ENCODE results near the gene CNN3.
"Not testable (repeated sequence)": the region's sequence is repeated elsewhere in the genome, so short reads cannot be mapped to it uniquely, and the experiment has no call there.

The CNN3 gene

DNA sequence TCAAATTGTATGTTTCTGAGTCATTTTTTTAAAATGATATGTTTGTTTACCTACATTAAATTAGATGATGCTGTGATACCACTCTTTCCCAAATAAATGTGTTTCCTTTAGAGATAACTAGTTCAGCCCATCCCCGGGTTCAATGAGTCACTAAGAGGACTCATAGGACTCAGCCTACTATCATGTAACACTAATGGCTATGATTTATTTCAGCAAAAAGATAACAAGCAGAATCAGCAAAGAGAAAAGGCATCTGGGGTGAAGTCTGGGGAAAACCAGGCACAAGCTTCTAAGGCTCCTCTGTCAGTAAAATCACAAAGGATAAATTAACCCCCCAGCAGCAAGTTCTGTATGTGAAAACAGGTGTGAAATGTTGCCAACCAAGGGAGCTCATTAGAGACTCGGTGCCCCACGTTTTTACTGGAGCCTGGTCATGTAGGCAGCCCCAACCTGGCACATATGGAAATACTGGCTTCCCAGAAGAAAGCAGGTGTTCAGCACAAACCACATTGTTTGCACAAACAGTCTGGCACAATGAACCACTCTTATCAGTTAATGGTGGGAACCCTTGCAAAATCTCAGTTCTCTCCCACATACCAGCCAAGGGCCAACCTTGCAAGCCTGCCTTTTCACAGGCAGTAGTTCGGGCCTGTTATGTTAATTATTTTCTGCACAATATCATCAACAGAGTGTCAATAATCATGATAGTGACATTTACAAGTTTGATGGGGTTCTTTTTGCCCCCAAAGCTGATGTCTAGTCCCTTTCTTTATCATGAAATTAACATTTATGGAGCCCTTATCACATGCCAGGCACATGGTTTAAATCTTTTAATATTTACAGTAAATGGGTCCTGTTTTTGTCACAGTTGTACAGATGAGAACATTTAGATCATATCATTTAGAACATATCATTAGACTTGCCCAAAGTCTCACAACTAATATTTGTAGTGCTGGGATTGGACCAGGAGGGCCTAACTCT lies 23.1 kb upstream of the CNN3 start:
- DNase-seq, result no peak

DNA sequence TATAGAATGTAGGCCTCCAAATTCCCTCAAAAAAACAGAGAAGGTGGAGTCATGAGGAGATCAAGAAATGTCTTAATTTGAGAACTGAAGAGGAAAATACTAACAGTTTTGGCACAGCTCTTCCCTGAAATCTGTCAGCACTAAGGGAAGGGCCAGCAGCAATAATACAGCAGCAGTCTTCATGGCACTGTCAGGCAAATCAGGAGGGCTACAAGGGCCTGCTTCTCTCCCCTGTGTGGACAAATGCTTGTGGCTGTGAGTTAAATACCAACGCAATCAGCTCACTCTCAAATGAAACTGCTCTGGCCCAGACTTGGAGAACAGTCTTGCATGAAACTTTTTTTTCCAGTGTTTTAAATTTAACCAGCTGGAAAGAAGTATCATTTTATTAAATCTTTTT lies 20.5 kb upstream of the CNN3 start:
- peak; percentile 55 for DNase-seq

GRCh38 chr1:94946886-94947285 lies 20.0 kb upstream of the CNN3 start:
- DNase-seq, result no peak

DNA sequence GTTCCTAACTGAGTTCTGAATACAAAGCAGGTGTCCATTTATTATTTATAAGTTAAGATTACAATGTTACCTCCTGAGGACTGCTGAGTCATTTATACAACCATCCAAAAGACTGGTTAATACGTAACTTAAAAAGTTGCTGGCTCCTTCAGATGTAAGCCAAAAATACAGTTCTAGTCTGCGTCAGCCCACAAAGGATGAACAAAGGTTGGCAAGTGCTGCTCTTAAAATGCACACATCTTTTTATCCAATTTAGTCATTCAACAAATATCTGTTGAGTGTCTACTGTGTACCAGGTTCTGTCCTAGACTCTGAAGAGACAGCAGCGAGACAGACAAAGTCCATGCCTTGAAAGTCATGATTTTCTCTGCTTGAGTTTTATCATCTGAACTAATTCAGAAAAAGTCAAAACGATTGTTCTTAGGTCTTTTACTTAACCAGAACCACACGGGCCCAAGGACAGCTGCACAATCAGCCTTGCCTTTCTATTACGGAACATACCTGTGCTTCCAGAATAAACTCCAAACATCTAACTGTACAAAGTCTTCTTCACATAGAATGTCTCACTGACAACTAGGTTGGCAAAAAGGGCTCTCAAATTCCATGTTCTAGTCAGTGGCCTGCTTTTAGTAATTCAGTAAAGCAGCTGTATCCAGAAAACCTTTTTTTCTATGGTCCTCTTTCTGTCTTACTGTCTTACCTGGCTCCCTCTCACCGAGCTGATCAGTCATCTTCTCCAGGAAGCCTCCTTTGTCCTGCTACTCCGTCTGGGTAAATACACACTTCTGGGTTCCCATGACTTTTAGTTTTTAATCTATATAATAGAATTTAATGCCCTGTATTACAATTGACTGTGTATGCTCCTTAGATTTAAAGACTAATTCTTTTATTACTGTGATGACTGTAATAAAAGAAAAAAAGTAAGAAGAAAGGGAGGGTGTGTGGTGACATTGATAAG lies 15.5 kb upstream of the CNN3 start:
- no peak for DNase-seq

DNA sequence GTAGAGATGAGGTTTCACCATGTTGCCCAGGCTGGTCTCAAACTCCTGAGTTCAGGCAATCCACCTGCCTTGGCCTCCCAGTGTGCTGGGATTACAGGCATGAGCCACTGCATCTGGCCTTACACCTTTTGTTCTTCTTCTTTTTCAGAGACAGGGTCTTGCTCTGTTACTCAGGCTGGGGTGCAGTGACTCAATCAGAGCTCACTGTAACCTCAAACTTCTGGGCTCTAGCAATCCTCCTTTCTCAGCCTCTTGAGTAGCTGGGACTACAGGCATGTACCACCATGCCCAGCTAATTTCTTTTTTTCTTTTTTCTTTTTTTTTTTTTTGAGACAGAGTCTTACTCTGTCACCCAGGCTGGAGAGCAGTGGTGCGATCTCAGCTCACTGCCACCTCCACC lies 14.6 kb upstream of the CNN3 start:
- DNase-seq, result not testable (repeated sequence)

- DNase-seq, result no peak
Observed at GRCh38 chr1:94940738-94941137, 13.8 kb upstream of the CNN3 start.

- DNase-seq, result no peak
Observed at GRCh38 chr1:94937820-94938219, 10.9 kb upstream of the CNN3 start.

DNA sequence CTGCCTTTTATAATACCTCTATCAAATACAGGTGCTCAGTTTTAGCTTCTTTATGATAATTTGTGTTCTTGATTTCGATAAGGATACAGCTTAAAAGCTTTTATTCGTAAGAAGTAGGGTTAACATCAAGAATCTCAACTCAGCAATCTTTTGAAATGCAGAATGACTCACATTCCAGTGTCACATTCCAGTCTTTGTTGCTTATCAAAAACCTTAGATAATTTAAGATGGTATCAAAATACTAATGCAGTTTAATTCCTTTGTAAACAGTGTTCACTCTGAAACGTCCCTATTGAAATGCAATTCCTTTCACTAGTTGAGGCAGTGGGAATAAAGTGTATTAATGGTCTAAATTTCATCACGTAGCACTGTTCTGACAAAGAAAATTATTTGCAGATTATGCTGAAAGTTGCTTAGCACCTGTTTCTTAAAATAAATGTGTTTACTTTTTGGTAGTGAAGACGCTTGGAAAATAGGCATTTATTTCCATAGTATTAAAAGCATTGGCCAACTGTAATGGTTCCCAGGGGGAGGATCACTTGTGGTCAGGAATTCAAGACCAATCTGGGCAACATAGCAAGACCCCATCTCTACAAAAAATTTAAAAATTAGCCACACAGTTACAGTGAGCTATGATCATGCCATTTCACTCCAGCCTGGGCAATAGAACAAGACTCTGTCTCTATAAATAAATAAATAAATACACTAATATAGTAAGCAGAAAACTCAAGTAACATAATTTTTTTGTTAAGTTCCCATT lies 10.1 kb upstream of the CNN3 start:
- DNase-seq, result no peak

DNA sequence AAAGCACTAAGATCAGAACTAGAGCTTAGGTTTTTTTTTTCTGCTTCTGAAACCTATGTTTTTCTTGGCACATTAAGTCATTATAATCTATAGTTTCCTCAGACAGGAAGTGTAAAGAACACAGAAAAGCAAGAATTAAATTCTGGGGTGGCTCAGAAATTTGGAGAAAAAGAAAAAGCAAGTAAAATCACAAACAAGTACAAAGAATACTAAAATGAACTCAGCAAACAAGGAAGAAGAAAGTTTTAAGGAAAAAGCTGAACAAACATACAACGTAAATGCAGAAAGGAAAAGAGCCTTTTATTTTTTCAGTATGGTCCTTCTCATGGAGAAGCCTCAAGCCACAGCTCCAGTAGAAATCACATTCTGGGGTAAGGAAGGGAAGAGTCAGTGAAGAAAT lies 8.6 kb upstream of the CNN3 start:
- no peak for DNase-seq

GRCh38 chr1:94935034-94935433 lies 8.1 kb upstream of the CNN3 start:
- no peak for DNase-seq

DNA sequence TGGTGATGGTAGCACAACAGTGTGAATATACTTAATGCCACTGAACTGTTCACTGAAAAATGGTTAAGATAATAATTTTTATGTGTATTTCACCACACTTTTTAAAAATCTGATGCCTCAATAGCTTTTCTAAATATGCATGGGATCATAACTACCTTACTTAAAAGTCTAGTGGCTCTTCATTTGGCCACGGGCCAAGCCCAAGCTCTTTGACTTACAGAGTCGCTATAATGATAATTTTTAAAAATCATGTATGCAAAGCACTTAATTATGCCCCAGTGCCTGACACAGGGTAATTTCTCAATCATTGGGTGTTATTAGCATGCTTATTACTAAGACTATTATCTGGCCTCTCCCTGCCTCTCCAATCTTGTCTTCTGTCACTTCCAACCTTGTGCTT lies 7.6 kb upstream of the CNN3 start:
- no peak for DNase-seq

DNA sequence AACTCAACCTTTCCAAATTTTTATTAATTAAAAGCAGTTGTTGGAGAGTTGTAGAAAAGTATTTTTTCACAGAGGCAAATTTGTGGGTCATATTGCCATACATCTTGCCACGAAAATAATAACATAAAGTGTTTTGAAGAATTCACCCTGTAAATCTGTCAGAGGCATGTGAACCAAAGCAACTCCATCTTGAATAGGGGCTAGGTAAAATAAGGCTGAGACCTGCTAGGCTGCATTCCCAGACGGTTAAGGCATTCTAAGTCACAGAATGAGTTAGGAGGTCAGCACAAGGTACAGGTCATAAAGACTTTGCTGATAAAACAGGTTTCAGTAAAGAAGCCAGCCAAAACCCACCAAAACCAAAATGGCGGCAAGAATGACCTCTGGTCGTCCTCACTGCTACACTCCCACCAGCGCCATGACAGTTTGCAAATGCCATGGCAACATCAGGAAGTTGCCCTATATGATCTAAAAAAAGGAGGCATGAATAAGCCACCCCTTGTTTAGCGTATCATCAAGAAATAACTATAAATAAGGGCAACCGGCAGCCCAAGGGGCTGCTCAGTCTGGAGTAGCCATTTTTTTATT lies 4.4 kb upstream of the CNN3 start:
- DNase-seq, result no peak

- no peak for DNase-seq
Observed at GRCh38 chr1:94929351-94930217, 2.7 kb upstream of the CNN3 start.

DNA sequence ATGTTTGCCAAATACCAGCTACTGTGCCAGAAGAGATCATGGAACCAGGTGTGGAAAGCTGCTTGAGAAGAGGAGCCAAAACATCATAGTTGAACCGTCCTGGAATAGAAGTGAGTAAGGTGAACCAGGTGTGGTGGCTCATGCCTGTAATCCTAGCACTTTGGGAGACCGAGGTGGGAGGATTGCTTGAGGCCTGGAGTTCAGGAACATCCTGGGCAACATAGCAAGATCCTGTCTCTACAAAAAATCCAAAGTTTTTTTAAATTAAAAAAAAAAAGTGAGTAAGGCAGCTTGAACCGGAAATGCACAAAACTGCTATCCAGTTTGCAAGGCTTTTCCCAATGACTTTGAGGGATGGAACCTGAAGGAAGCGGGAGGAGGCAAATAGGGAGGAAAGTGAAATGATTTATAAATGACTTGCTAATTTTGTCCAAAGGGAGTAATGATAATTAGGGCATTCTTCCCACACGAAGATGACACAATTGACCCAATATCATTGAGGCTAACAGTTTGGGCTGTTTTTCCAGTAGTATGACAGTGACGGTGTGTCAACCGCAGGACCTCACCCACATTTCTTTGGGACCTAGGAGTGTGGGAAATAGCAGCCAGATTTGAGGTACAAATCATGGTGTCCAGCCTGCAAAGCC lies 1.5 kb upstream of the CNN3 start:
- no peak for DNase-seq

DNA sequence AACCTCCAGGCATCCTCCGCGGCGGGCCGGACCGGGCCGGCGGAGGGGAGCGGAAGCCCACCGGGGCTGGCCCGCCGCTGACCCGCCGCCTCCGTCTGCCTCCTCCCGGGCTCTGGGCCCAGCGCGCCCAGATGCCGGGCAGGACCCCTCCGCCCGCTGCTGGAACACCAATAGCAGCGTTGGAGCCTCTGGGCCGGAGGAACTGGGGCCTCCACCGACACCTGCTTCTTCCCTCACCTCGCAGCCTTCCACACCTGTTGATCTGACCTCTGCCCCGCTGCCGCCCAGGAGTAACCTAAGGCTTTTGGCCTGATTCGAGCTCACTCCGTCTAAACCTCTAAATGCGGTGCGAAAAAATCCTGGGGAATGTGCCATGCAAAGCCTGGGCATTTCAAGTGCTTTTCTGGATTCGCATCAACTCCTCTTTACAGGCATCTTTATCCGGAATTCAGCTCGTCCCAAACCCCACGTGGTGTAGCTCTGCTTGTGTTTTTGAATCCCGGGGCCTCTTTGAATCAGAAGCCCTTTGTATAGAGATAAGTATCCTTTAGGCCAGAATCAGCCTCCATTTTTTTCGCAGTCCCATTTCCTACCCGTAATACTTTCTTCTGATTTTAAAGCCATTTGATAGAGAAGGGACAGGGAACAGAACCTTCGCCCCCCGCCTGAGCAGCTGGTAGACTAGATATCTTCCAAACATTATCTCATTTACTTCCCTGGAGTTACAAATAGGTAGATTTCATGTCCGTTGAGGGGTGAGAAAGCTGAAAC lies 680 bp upstream of the CNN3 start:
- no peak for DNase-seq

DNA sequence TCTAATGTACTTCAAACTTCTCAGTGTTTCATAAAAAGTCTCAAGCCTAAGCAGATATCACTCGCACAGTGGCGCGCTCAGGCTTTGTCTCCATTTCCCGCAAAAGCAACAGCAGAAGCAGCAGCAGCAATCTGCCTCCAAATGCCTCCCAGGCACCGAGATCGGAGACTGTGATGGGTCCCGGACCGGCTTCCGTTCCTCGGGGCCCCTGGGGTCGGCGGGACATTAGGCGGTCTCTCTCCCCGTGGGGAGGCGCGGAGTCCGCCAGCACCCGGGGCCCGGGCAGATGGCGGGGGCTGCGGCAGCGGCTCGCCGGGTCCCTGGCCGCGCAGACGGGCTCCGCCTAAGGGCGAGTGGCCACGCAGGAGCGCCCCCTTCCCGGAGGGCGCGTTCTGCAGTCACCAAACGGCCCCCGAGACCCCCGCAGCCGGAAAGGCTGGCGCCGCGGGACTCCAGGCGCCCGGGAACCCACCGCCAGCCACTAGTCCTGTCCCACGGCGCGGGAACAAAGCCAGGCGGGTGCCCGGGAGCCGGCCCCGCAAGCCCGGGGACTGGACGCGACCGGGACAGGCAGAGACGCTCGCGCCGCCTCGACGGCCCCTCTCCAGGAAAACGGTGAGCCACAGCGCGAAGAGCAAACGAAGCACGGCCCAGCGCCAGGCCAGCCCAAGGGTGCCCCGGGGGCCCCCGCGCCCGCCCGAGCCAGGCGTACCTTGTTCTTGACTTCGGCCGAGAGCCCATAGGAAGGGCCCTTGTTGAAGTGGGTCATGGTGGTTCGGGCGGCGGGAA lies 590 bp downstream of the CNN3 start:
- DNase-seq, result peak; percentile 78

GRCh38 chr1:94925561-94926125 lies 1.3 kb downstream of the CNN3 start:
- peak; percentile 93 for DNase-seq

DNA sequence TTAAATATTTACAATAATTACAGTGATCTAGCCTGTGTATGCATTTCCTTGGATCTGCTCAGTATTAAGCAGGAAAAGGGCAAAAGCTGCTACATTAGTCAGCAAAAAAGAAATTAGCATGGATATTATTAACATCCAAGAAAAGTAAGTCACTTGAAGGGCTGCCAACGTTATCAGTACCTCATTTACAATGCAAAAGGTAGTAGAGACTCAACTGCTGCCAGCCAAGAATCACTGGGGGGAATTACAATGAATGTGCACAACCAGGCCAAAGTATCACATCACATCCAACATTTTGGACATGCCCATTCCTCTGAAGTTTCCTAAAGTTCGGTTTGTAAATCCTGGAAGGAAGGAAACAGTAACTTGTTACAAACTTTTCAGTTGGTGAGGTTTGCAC lies 1.9 kb downstream of the CNN3 start:
- no peak for DNase-seq

Data from femur (tissue), 1 donor.